Measurements from ENCODE around the gene TRAM2. TPM values are rescaled to one million over a fixed set of nuclear protein-coding genes. Genes with fewer than 3 reads are reported as not detected.

TRAM2 gene
- total and polyA plus RNA-seq, 2 donors (not counting 3 experiments of a cell fraction or from before 2014, with no cell fraction given), result 85.7 to 98.6 TPM

- peak overlapping the region; percentile 66 for H3K9ac ChIP-seq (replicated peaks; ENCODE audit: extremely low read depth, insufficient read depth, low read length)
- dilution Hi-C loops (cut with MboI; ENCODE audit: extremely low pct_ligation_motif_present, low sequenced_read_pairs), result loop anchor here (25.0 kb wide), 1 partner anchor 132 kb away; the partner anchor contains the start of gene EFHC1
- FAIRE-seq, result peak; percentile 66
- H3K27ac ChIP-seq (ENCODE audit: insufficient read depth, low read depth, low read length), result peak overlapping the region; percentile 78
- H2AFZ ChIP-seq (ENCODE audit: low read depth, low read length), result no peak overlapping the region
- DNase-seq (ENCODE audit: low read depth, low spot score), result peak; percentile 67
- H3K4me3 ChIP-seq (replicated peaks in 1 of 3; ENCODE audit: insufficient read depth in 1 of 3, low read depth in 1 of 3, low read length in 3 of 3), result peak overlapping the region in 1 of 3 experiments; percentile 21
- no peaks in the 10 kb centered on the region for H4K20me1 ChIP-seq (replicated peaks; ENCODE audit: control insufficient read depth, extremely low read depth, insufficient read depth, low read length)
- H3K27me3 ChIP-seq (ENCODE audit: control insufficient read depth in 2 of 2, insufficient read depth in 2 of 2, low read length in 2 of 2), result no peaks in the 10 kb centered on the region
- no peaks in the 10 kb centered on the region for H3K9me1 ChIP-seq (replicated peaks; ENCODE audit: control insufficient read depth, extremely low read depth, insufficient read depth, low read length)
- H3K4me1 ChIP-seq (ENCODE audit: control insufficient read depth, extremely low read depth, insufficient read depth, low read length), result peaks cover 79% of the 10 kb centered on the region
- H3K9me3 ChIP-seq (replicated peaks; ENCODE audit: control insufficient read depth, insufficient read depth, low read length), result no peaks in the 10 kb centered on the region
- ChIA-PET POLR2A (interaction anchor here (0.9 to 1.4 kb wide), 2 partner anchors 21 to 126 kb away, joined by 3 to 7 read pairs; no protein-coding TSS in a partner anchor), CTCF (interaction anchor here (0.6 to 1.5 kb wide), 6 partner anchors 21 to 136 kb away, joined by 3 to 5 read pairs (median 4); no protein-coding TSS in a partner anchor)
- peak overlapping the region; percentile 80 for H3K4me2 ChIP-seq (ENCODE audit: insufficient read depth, low read length)
- TF ChIP-seq POLR2A (IDR thresholded peaks at IDR 0.05; ENCODE audit: low read depth, low read length) (peak; percentile 72), MAX (IDR thresholded peaks at IDR 0.05; ENCODE audit: insufficient read depth, insufficient read length) (peak; percentile 18), JUN (IDR thresholded peaks at IDR 0.05; ENCODE audit: borderline replicate concordance, insufficient read depth, insufficient read length, low read depth) (peak; percentile 64), FOS (IDR thresholded peaks at IDR 0.05; ENCODE audit: borderline replicate concordance, insufficient read depth, low read length) (peak; percentile 78), POLR2AphosphoS5 (IDR thresholded peaks at IDR 0.05; ENCODE audit: insufficient read depth, low read depth, low read length) (peak; percentile 39), GATA2 (IDR thresholded peaks at IDR 0.05; ENCODE audit: insufficient read depth, insufficient read length, low read depth, low read length) (peak; percentile 52), EZH2 (IDR thresholded peaks at IDR 0.05; ENCODE audit: borderline replicate concordance, low read depth, low read length, severe bottlenecking) (no peak), MYC (IDR thresholded peaks at IDR 0.05; ENCODE audit: low read depth, low read length) (no peak)
- TF ChIP-seq, protein P1, sequence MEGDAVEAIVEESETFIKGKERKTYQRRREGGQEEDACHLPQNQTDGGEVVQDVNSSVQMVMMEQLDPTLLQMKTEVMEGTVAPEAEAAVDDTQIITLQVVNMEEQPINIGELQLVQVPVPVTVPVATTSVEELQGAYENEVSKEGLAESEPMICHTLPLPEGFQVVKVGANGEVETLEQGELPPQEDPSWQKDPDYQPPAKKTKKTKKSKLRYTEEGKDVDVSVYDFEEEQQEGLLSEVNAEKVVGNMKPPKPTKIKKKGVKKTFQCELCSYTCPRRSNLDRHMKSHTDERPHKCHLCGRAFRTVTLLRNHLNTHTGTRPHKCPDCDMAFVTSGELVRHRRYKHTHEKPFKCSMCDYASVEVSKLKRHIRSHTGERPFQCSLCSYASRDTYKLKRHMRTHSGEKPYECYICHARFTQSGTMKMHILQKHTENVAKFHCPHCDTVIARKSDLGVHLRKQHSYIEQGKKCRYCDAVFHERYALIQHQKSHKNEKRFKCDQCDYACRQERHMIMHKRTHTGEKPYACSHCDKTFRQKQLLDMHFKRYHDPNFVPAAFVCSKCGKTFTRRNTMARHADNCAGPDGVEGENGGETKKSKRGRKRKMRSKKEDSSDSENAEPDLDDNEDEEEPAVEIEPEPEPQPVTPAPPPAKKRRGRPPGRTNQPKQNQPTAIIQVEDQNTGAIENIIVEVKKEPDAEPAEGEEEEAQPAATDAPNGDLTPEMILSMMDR (IDR thresholded peaks at IDR 0.05; ENCODE audit: extremely low read depth in 1 of 2, insufficient read depth in 1 of 2, low read depth in 1 of 2, low read length in 2 of 2), result no peak
- peaks cover 80% of the 10 kb centered on the region for H3K79me2 ChIP-seq (ENCODE audit: control insufficient read depth, insufficient read depth, low read length)
- intact Hi-C loops (cut with micrococcal nuclease), result loop anchor here (1.0 kb wide), 4 partner anchors 7 to 128 kb away; no protein-coding TSS in a partner anchor
- TSS peak; percentile 81 for BruUV-seq (replicated peaks)
- H3K36me3 ChIP-seq (ENCODE audit: control insufficient read depth in 2 of 2, extremely low read depth in 1 of 2, insufficient read depth in 2 of 2, low read length in 2 of 2), result no peaks in the 10 kb centered on the region
Measured at GRCh38 chr6:52543729-52544601, 32.9 kb downstream of the TRAM2 start.

Data from endothelial cell of umbilical vein (primary cell).